A549 (cell line): ENCODE data around the gene LONRF3. TPM values are rescaled to one million over a fixed set of nuclear protein-coding genes. Genes with fewer than 3 reads are reported as not detected.

Experiments used
- ATAC-seq, 2 experiments: fragments of 200-7000 bp in 1 of 2; fragments of >200 bp in 1 of 2; cut with Nextera tagmentation in 1 of 2; cut with Tn5 transposase in 1 of 2; 3 replicates each; pipeline versions ENCODE4 v1.8.0 to v1.9.1; 2018 to 2020; ENCODE audit warnings: mild to moderate bottlenecking in 1 of 2, moderate library complexity in 1 of 2
- CTCF ChIA-PET: fragments of 300-600 bp; sonication (Branson Sonifier 250); formaldehyde crosslinking; extraction: SDS; loops from one replicate; lab custom pipeline; 2021; ENCODE audit warnings: antibody characterized with exemption, inconsistent platforms; lab: Yijun Ruan, JAX
- POLR2A ChIA-PET: fragments of 350-600 bp; formaldehyde crosslinking; extraction: SDS; loops from one replicate; lab custom pipeline; 2021; ENCODE audit warnings: antibody characterized with exemption, inconsistent platforms; lab: Yijun Ruan, JAX
- DNase-seq, 2 experiments: peaks; one replicate each; pipeline versions ENCODE4 v3.0.0 to v3.0.0-alpha.2; 2011 to 2016; ENCODE audit warnings: low read depth in 1 of 2, low spot score in 1 of 2
- FAIRE-seq: peaks from 2 replicates; lab custom pipeline; 2011; peaks lifted over from hg19 to GRCh38; lab: Jason Lieb, UNC
- H3K27ac ChIP-seq, 2 experiments: fragments of >200 bp; sonication (Bioruptor Twin); formaldehyde crosslinking; 3 replicates each; pipeline ENCODE4 v1.5.1; 2016 to 2017
- H3K4me1 ChIP-seq: fragments of >200 bp; sonication (Bioruptor Twin); formaldehyde crosslinking; 3 replicates; pipeline ENCODE4 v1.6.1; 2016
- H3K4me2 ChIP-seq: fragments of >200 bp; sonication (Bioruptor Twin); formaldehyde crosslinking; 3 replicates; pipeline ENCODE4 v1.6.1; 2016
- H3K4me3 ChIP-seq: fragments of >200 bp; sonication (Bioruptor Twin); formaldehyde crosslinking; 3 replicates; pipeline ENCODE4 v1.5.1; 2016
- H3K9me3 ChIP-seq: fragments of >200 bp; sonication (Bioruptor Twin); formaldehyde crosslinking; 3 replicates; pipeline ENCODE4 v1.6.1; 2016
- BHLHE40 ChIP-seq: IDR thresholded peaks from 2 replicates; pipeline ENCODE4 v1.6.1; 2012; ENCODE audit warnings: low read depth, low read length, inconsistent platforms
- CBX2 ChIP-seq: fragments of 200-600 bp; sonication (generic); IDR thresholded peaks from 2 replicates; pipeline ENCODE4 v1.6.1; 2016; ENCODE audit warnings: low read depth, mild to moderate bottlenecking, borderline replicate concordance
- CBX8 ChIP-seq: fragments of 200-600 bp; sonication (generic); IDR thresholded peaks from 2 replicates; pipeline ENCODE4 v1.6.1; 2016
- CEBPB ChIP-seq, 2 experiments: fragments of >200 bp in 1 of 2; sonication (Bioruptor Twin) in 1 of 2; formaldehyde crosslinking in 1 of 2; IDR thresholded peaks; 2 replicates each; pipeline ENCODE4 v1.6.1; 2012 to 2016
- CHD2 ChIP-seq: fragments of 150-350 bp; IDR thresholded peaks from 2 replicates; pipeline ENCODE4 v1.6.1; 2014; ENCODE audit warnings: low read length; ENCODE audit not compliant: partially characterized antibody
- EHF ChIP-seq: fragments of 250-450 bp; sonication (Bioruptor Pico); IDR thresholded peaks from 2 replicates; pipeline ENCODE4 v1.5.0; 2020; ENCODE audit warnings: mild to moderate bottlenecking
- ESRRA ChIP-seq: fragments of 150-350 bp; IDR thresholded peaks from 2 replicates; pipeline ENCODE4 v1.6.1; 2014; ENCODE audit warnings: mild to moderate bottlenecking, low read length, borderline replicate concordance
- HDAC2 ChIP-seq: fragments of 200-600 bp; sonication (generic); IDR thresholded peaks from 2 replicates; pipeline ENCODE4 v1.6.1; 2016
- HEYL ChIP-seq: fragments of 250-450 bp; sonication (Bioruptor Pico); IDR thresholded peaks from 2 replicates; pipeline ENCODE4 v1.8.0; 2021; ENCODE audit warnings: mild to moderate bottlenecking, moderate library complexity
- HOXA7 ChIP-seq: fragments of 250-450 bp; sonication (Bioruptor Pico); IDR thresholded peaks from 2 replicates; pipeline ENCODE4 v1.5.0; 2020; ENCODE audit warnings: mild to moderate bottlenecking, moderate library complexity
- HOXB5 ChIP-seq: fragments of 250-450 bp; sonication (Bioruptor Pico); IDR thresholded peaks from 2 replicates; pipeline ENCODE4 v1.5.0; 2020; ENCODE audit warnings: mild to moderate bottlenecking, moderate library complexity
- JUNB ChIP-seq: fragments of >200 bp; sonication (Bioruptor Twin); formaldehyde crosslinking; IDR thresholded peaks from 2 replicates; pipeline ENCODE4 v1.6.1; 2016
- KDM1A ChIP-seq: fragments of 200-600 bp; sonication (generic); IDR thresholded peaks from 2 replicates; pipeline ENCODE4 v1.6.1; 2016; ENCODE audit warnings: low read depth, mild to moderate bottlenecking
- KDM5A ChIP-seq: fragments of 200-600 bp; sonication (generic); IDR thresholded peaks from 2 replicates; pipeline ENCODE4 v1.6.1; 2016; ENCODE audit warnings: antibody characterized with exemption, mild to moderate bottlenecking
- NFE2L2 ChIP-seq: fragments of 150-350 bp; conservative IDR thresholded peaks from 2 replicates; pipeline ENCODE4 v1.6.1; 2014; ENCODE audit warnings: low read length
- NR3C1 ChIP-seq: fragments of >200 bp; sonication (Bioruptor Twin); formaldehyde crosslinking; IDR thresholded peaks from 3 replicates; pipeline ENCODE4 v1.6.1; 2017
- PHF8 ChIP-seq: fragments of 200-600 bp; sonication (generic); IDR thresholded peaks from 2 replicates; pipeline ENCODE4 v1.6.1; 2016; ENCODE audit warnings: low read depth, mild to moderate bottlenecking, antibody characterized with exemption, moderate library complexity, borderline replicate concordance
- POLR2A ChIP-seq: IDR thresholded peaks from 2 replicates; pipeline ENCODE4 v1.6.1; 2012; ENCODE audit warnings: mild to moderate bottlenecking, low read length
- POLR2AphosphoS2 ChIP-seq: conservative IDR thresholded peaks from 2 replicates; pipeline ENCODE4 v1.6.1; 2012; ENCODE audit warnings: low read length, improper control_type of control experiment, inconsistent platforms
- RAD21 ChIP-seq, 2 experiments: fragments of >200 bp in 1 of 2; sonication (Bioruptor Twin) in 1 of 2; formaldehyde crosslinking in 1 of 2; IDR thresholded peaks in 1 of 2; conservative IDR thresholded peaks in 1 of 2; 2 replicates in 1 of 2; 3 replicates in 1 of 2; pipeline ENCODE4 v1.6.1; 2012 to 2018; ENCODE audit warnings: inconsistent platforms in 1 of 2
- RARB ChIP-seq: fragments of 250-450 bp; sonication (Bioruptor Pico); IDR thresholded peaks from 2 replicates; pipeline ENCODE4 v1.8.0; 2021; ENCODE audit warnings: mild to moderate bottlenecking, moderate library complexity
- RFX5 ChIP-seq: fragments of 450-650 bp; IDR thresholded peaks from 2 replicates; pipeline ENCODE4 v1.7.1; 2014; ENCODE audit warnings: antibody characterized with exemption, mild to moderate bottlenecking, moderate library complexity
- RNF2 ChIP-seq: fragments of 200-600 bp; sonication (generic); IDR thresholded peaks from 2 replicates; pipeline ENCODE4 v1.6.1; 2016; ENCODE audit warnings: low read depth, mild to moderate bottlenecking, antibody characterized with exemption, moderate library complexity, borderline replicate concordance
- SMC3 ChIP-seq: fragments of >200 bp; sonication (Bioruptor Twin); formaldehyde crosslinking; IDR thresholded peaks from 3 replicates; pipeline ENCODE4 v1.6.1; 2018; ENCODE audit warnings: inconsistent platforms
- SREBF2 ChIP-seq: fragments of 450-650 bp; IDR thresholded peaks from 2 replicates; pipeline ENCODE4 v1.6.1; 2014; ENCODE audit warnings: mild to moderate bottlenecking, moderate library complexity
- ZC3H11A ChIP-seq: fragments of 450-650 bp; IDR thresholded peaks from 2 replicates; pipeline ENCODE4 v1.6.1; 2014; ENCODE audit warnings: antibody characterized with exemption, mild to moderate bottlenecking
- ZFP36 ChIP-seq: fragments of 450-650 bp; IDR thresholded peaks from 2 replicates; pipeline ENCODE4 v1.6.1; 2014; ENCODE audit warnings: borderline replicate concordance; ENCODE audit not compliant: partially characterized antibody
- ZNF302 ChIP-seq: fragments of 250-450 bp; sonication (Bioruptor Pico); IDR thresholded peaks from 2 replicates; pipeline ENCODE4 v1.9.0; 2021; ENCODE audit warnings: inconsistent platforms, mild to moderate bottlenecking, moderate library complexity
- whole genome bisulfite sequencing: methylation state at CpG from one replicate; pipeline ENCODE4 v1.1.6; 2017; ENCODE audit errors: missing lambda C conversion rate; 5-methylcytosine and 5-hydroxymethylcytosine counted together
- polyA plus RNA-seq, 4 experiments: library from polyadenylated mRNA; depleted of rRNA in 3 of 4; stranded (reverse); fragments of >200 nt; fragmentation: RNase III in 1 of 4; extraction: RNeasy Plus Mini Kit Qiagen cat#74134 plus additional on column Dnase treatment in 1 of 4; gene quantifications; 2 replicates in 3 of 4; 3 replicates in 1 of 4; pipeline ENCODE4 v1.2.3, GENCODE V29; 2011 to 2017
- TF ChIP-seq, protein P1 (sequence below): fragments of 250-450 bp; sonication (Bioruptor Pico); IDR thresholded peaks from 2 replicates; pipeline ENCODE4 v1.5.0; 2020; ENCODE audit warnings: low read depth, mild to moderate bottlenecking, moderate library complexity
- TF ChIP-seq, protein P2 (sequence below): IDR thresholded peaks from 2 replicates; pipeline ENCODE4 v1.6.1; 2012; ENCODE audit warnings: low read depth, borderline replicate concordance
- TF ChIP-seq, protein P3 (sequence below): fragments of >200 bp; sonication (Bioruptor Twin); formaldehyde crosslinking; IDR thresholded peaks from 3 replicates; pipeline ENCODE4 v1.5.1; 2016
- TF ChIP-seq, protein P4 (sequence below): fragments of >200 bp; sonication (Bioruptor Twin); formaldehyde crosslinking; IDR thresholded peaks from 3 replicates; pipeline ENCODE4 v1.6.1; 2016
- TF ChIP-seq, protein P5 (sequence below): fragments of >200 bp; sonication (Bioruptor Twin); formaldehyde crosslinking; IDR thresholded peaks from 2 replicates; pipeline ENCODE4 v1.6.1; 2016
- TF ChIP-seq, protein P6 (sequence below): fragments of 150-350 bp; IDR thresholded peaks from 2 replicates; pipeline ENCODE4 v1.6.1; 2014; ENCODE audit warnings: low read depth, mild to moderate bottlenecking, low read length

The LONRF3 gene
- polyA plus RNA-seq, 2 of the 4 experiments (the other 2 are of a cell fraction), result 2.5 to 7.7 TPM

DNA sequence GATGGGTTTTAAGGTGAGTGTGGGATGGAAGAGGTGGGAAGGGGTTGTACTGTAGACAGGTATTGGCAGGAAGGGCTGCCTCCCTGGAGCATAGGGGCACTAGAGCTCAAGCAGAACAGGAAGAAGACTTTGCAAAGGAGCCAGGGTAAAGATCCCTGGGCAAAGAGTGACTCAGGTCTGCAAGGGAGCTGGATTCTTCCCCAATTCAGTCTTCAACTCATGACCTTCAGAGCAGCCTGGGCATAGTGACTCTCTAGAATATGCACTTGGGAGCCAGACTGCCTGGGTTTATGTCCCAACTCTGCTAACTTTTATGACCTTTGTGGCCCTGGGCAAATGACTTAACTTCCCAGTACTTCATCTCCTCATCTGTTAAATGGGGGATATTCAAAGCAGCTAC, 4.0 kb downstream of the LONRF3 start (continued):
- TF ChIP-seq, protein P1, sequence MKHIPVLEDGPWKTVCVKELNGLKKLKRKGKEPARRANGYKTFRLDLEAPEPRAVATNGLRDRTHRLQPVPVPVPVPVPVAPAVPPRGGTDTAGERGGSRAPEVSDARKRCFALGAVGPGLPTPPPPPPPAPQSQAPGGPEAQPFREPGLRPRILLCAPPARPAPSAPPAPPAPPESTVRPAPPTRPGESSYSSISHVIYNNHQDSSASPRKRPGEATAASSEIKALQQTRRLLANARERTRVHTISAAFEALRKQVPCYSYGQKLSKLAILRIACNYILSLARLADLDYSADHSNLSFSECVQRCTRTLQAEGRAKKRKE (CRISPR knock-in tag), result no peak
- no peak for TF ChIP-seq KDM5A
- no peak for TF ChIP-seq CBX8
- TF ChIP-seq ZC3H11A, result no peak
- TF ChIP-seq NFE2L2, result no peak

DNA sequence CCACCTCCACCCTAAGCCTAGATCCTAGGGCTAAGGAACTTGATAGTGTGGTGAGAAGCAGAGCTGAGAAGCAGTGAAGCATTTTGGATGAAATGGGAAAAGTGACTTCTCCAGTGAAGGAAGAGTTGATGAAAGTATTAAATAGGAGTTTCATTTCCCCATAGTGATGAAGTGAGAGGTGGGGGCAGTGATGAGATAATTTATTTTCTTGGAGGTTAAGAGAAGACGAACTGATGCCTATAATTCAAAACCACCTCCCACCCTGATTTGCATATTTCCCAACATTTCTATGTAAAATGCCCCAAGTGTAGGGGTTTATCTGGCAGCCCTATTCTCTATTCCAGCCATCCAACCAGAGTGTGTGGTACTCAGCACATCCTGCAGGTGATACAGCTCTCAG, 6.3 kb downstream of the LONRF3 start:
- Histone ChIP-seq H3K4me1 (peaks cover 20% of the 10 kb centered on the region), H3K4me2 (no peak overlapping the region), H3K4me3 (no peak overlapping the region), H3K9me3 (no peaks in the 10 kb centered on the region), H3K27ac (no peak overlapping the region)
- ChIA-PET CTCF (interaction anchor here (0.7 to 0.9 kb wide), 2 partner anchors 332 to 907 kb away, joined by 3 to 4 read pairs; no protein-coding TSS in a partner anchor), POLR2A (no interaction called here)
- DNase-seq, result no peak
- FAIRE-seq, result no peak
- ATAC-seq, result no peak
- TF ChIP-seq CEBPB (IDR thresholded peaks at IDR 0.05) (no peak), HEYL (CRISPR knock-in tag) (no peak), NR3C1 (no peak), POLR2A (no peak), PHF8 (no peak), KDM5A (no peak), RARB (no peak), HOXB5 (CRISPR knock-in tag) (no peak), BHLHE40 (no peak), CHD2 (no peak), JUNB (no peak), SREBF2 (no peak), NFE2L2 (no peak), POLR2AphosphoS2 (no peak), HDAC2 (no peak), ZFP36 (no peak), RAD21 (conservative IDR thresholded peaks at IDR 0.05 in 1 of 2, IDR thresholded peaks at IDR 0.05 in 1 of 2) (no peak)
- TF ChIP-seq, protein P2, sequence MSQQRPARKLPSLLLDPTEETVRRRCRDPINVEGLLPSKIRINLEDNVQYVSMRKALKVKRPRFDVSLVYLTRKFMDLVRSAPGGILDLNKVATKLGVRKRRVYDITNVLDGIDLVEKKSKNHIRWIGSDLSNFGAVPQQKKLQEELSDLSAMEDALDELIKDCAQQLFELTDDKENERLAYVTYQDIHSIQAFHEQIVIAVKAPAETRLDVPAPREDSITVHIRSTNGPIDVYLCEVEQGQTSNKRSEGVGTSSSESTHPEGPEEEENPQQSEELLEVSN, result no peak
- TF ChIP-seq, protein P3, sequence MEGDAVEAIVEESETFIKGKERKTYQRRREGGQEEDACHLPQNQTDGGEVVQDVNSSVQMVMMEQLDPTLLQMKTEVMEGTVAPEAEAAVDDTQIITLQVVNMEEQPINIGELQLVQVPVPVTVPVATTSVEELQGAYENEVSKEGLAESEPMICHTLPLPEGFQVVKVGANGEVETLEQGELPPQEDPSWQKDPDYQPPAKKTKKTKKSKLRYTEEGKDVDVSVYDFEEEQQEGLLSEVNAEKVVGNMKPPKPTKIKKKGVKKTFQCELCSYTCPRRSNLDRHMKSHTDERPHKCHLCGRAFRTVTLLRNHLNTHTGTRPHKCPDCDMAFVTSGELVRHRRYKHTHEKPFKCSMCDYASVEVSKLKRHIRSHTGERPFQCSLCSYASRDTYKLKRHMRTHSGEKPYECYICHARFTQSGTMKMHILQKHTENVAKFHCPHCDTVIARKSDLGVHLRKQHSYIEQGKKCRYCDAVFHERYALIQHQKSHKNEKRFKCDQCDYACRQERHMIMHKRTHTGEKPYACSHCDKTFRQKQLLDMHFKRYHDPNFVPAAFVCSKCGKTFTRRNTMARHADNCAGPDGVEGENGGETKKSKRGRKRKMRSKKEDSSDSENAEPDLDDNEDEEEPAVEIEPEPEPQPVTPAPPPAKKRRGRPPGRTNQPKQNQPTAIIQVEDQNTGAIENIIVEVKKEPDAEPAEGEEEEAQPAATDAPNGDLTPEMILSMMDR, result no peak
- TF ChIP-seq, protein P4, sequence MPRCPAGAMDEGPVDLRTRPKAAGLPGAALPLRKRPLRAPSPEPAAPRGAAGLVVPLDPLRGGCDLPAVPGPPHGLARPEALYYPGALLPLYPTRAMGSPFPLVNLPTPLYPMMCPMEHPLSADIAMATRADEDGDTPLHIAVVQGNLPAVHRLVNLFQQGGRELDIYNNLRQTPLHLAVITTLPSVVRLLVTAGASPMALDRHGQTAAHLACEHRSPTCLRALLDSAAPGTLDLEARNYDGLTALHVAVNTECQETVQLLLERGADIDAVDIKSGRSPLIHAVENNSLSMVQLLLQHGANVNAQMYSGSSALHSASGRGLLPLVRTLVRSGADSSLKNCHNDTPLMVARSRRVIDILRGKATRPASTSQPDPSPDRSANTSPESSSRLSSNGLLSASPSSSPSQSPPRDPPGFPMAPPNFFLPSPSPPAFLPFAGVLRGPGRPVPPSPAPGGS, result no peak
- 78% methylated on average over 1 of the region's 1 CpG for WGBS

DNA sequence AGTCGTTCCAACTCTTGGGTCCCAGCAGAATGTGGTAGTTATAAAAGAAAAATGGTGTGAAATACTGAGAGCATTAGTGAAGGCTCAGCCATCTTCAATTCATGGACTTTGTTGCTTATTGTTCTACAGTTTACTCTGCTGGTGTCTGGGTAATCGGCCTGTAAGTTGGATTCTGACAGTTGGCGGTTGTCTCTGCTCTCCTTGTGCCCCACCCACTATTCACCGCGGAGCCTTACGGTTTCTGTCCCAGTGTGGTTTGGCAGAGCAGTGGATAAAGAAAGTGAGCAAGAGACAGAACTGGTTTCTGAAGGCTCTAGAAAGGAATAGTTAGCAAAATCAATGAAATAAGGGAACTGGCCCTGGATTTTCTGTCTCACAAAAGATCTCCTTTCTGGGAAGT, 9.1 kb downstream of the LONRF3 start:
- no peak overlapping the region for H3K27ac ChIP-seq
- POLR2A ChIA-PET, result no interaction called here
- no peak for FAIRE-seq
- no peak overlapping the region for H3K4me3 ChIP-seq
- WGBS, result 85% methylated on average over 6 of the region's 6 CpGs
- CTCF ChIA-PET, result no interaction called here
- H3K4me2 ChIP-seq, result no peak overlapping the region
- peaks cover 2% of the 10 kb centered on the region; the same call in 2 of the 3 replicates for H3K4me1 ChIP-seq
- no peaks in the 10 kb centered on the region for H3K9me3 ChIP-seq
- TF ChIP-seq ZNF302 (CRISPR knock-in tag), result no peak
- no peak for TF ChIP-seq PHF8
- TF ChIP-seq, protein P5, sequence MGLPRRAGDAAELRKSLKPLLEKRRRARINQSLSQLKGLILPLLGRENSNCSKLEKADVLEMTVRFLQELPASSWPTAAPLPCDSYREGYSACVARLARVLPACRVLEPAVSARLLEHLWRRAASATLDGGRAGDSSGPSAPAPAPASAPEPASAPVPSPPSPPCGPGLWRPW, result no peak
- TF ChIP-seq RFX5, result no peak
- TF ChIP-seq CBX2, result no peak
- no peak for TF ChIP-seq SMC3
- TF ChIP-seq NR3C1, result no peak
- no peak for TF ChIP-seq EHF (CRISPR knock-in tag)
- TF ChIP-seq BHLHE40, result no peak
- TF ChIP-seq RNF2, result no peak
- no peak for TF ChIP-seq HOXA7 (CRISPR knock-in tag)
- no peak for TF ChIP-seq HDAC2
- TF ChIP-seq, protein P6, sequence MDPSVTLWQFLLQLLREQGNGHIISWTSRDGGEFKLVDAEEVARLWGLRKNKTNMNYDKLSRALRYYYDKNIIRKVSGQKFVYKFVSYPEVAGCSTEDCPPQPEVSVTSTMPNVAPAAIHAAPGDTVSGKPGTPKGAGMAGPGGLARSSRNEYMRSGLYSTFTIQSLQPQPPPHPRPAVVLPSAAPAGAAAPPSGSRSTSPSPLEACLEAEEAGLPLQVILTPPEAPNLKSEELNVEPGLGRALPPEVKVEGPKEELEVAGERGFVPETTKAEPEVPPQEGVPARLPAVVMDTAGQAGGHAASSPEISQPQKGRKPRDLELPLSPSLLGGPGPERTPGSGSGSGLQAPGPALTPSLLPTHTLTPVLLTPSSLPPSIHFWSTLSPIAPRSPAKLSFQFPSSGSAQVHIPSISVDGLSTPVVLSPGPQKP, result no peak
- no peak for TF ChIP-seq KDM1A
- TF ChIP-seq RAD21 (conservative IDR thresholded peaks at IDR 0.05 in 1 of 2, IDR thresholded peaks at IDR 0.05 in 1 of 2), result no peak
- no peak for TF ChIP-seq ESRRA
- ATAC-seq, result no peak
- DNase-seq, result no peak
